ENCODE results near the gene SGCD. TPM values are rescaled to one million over a fixed set of nuclear protein-coding genes. Genes with fewer than 3 reads are reported as not detected.

The SGCD gene
- total and polyA plus RNA-seq, 2 experiments from 2014 or later: 69.7 to 71.2 TPM

- H3K27me3 ChIP-seq (replicated peaks; ENCODE audit: insufficient read depth): no peaks in the 10 kb centered on the region
- 85 to 93% methylated on average over 1 of the region's 1 CpG for WGBS, 2 experiments (ENCODE audit: low coverage in 1 of 2, low lambda C conversion rate in 2 of 2, missing lambda C conversion rate in 2 of 2)
- no peaks in the 10 kb centered on the region for H3F3A ChIP-seq (ENCODE audit: insufficient read depth)
- H3K79me2 ChIP-seq (ENCODE audit: insufficient read depth): no peaks in the 10 kb centered on the region
- H4K20me1 ChIP-seq (ENCODE audit: insufficient read depth): no peaks in the 10 kb centered on the region
- H3K9me2 ChIP-seq (ENCODE audit: insufficient read depth): no peaks in the 10 kb centered on the region
- H3K9ac ChIP-seq: no peak overlapping the region
- H3K36me3 ChIP-seq (ENCODE audit: low read depth): no peaks in the 10 kb centered on the region
- H3K4me2 ChIP-seq (ENCODE audit: unreplicated experiment): no peak overlapping the region
- TF ChIP-seq EZH2phosphoT487 (IDR thresholded peaks at IDR 0.05; ENCODE audit: insufficient read depth, low read depth) (no peak), EZH2 (IDR thresholded peaks at IDR 0.05; ENCODE audit: insufficient read depth, poor library complexity, severe bottlenecking) (no peak)
- no peaks in the 10 kb centered on the region for H3K9me3 ChIP-seq (ENCODE audit: low read depth)
- H3K4me3 ChIP-seq: no peak overlapping the region
- no peaks in the 10 kb centered on the region for H3K4me1 ChIP-seq (ENCODE audit: insufficient read depth)
- H2AFZ ChIP-seq: no peak overlapping the region
- in situ Hi-C loops (cut with MboI): loop anchor here (10.0 kb wide), 1 partner anchor 478 kb away; no protein-coding TSS in a partner anchor
- no peak overlapping the region for H3K27ac ChIP-seq
- no peak for DNase-seq
These were observed 486.0 kb downstream of the SGCD start for GRCh38 chr5:156812959-156813358.

GRCh38 chr5:156815988-156816599, 489.1 kb downstream of the SGCD start:
- Histone ChIP-seq H2AFZ (no peak overlapping the region), H3K9ac (no peak overlapping the region), H3K27me3 (replicated peaks; ENCODE audit: insufficient read depth) (no peaks in the 10 kb centered on the region), H3K27ac (no peak overlapping the region), H4K20me1 (ENCODE audit: insufficient read depth) (no peaks in the 10 kb centered on the region), H3K79me2 (ENCODE audit: insufficient read depth) (no peaks in the 10 kb centered on the region), H3K36me3 (ENCODE audit: low read depth) (no peaks in the 10 kb centered on the region), H3K4me1 (ENCODE audit: insufficient read depth) (no peaks in the 10 kb centered on the region), H3F3A (ENCODE audit: insufficient read depth) (no peaks in the 10 kb centered on the region), H3K9me3 (ENCODE audit: low read depth) (no peaks in the 10 kb centered on the region), H3K4me3 (no peak overlapping the region), H3K9me2 (ENCODE audit: insufficient read depth) (no peaks in the 10 kb centered on the region), H3K4me2 (ENCODE audit: unreplicated experiment) (no peak overlapping the region)
- TF ChIP-seq EZH2phosphoT487 (IDR thresholded peaks at IDR 0.05; ENCODE audit: insufficient read depth, low read depth) (no peak), EZH2 (IDR thresholded peaks at IDR 0.05; ENCODE audit: insufficient read depth, poor library complexity, severe bottlenecking) (no peak)
- WGBS, 2 experiments (ENCODE audit: low coverage in 1 of 2, low lambda C conversion rate in 2 of 2, missing lambda C conversion rate in 2 of 2): 66 to 71% methylated on average over 6 of the region's 6 CpGs
- in situ Hi-C loops (cut with MboI): loop anchor here (10.0 kb wide), 1 partner anchor 481 kb away; no protein-coding TSS in a partner anchor
- peak; percentile 58 for DNase-seq

Small RNAs within 50 kb of the gene (small RNA-seq; reads per million reads assigned to genes)
- gene AC027308.1 (ENCODE audit: low read depth, low replicate concordance): not detected
- gene RNU6-556P (ENCODE audit: low read depth, low replicate concordance): not detected

Measured in GM23248 (cell line).